ENCODE data around the gene BCKDHA. TPM values are rescaled to one million over a fixed set of nuclear protein-coding genes. Genes with fewer than 3 reads are reported as not detected.

BCKDHA gene
- total and polyA plus RNA-seq, 9 of the 15 experiments (the other 6 are each of a cell fraction or from before 2014, with no cell fraction given), result 4.5 to 52.5 (median 14.1) TPM

GRCh38 chr19:41367848-41368301 lies 29.7 kb upstream of the BCKDHA start (continued):
- TF ChIP-seq E2F8 (IDR thresholded peaks at IDR 0.05; ENCODE audit: low read depth, partially characterized antibody) (peak; percentile 17), ARID4B (CRISPR knock-in tag; IDR thresholded peaks at IDR 0.05) (0 out of 2 replicates have a peak, but pooled peaks have one; percentile 19), KDM5B (IDR thresholded peaks at IDR 0.05; ENCODE audit: insufficient replicate concordance, low read depth, low read length) (peak; percentile 26), DPF2 (IDR thresholded peaks at IDR 0.05) (peak; percentile 94), CTBP1 (IDR thresholded peaks at IDR 0.05; ENCODE audit: borderline replicate concordance) (peak; percentile 57; the same call in 1 of the 2 replicates), TCF3 (CRISPR knock-in tag; IDR thresholded peaks at IDR 0.05) (peak; percentile 22; the same call in 1 of the 2 replicates), DDX20 (tag; IDR thresholded peaks at IDR 0.05; ENCODE audit: low read depth) (no peak), SETDB1 (IDR thresholded peaks at IDR 0.05; ENCODE audit: low read length) (no peak), ZFP91 (CRISPR knock-in tag; IDR thresholded peaks at IDR 0.05) (0 out of 2 replicates have a peak, but pooled peaks have one; percentile 56), MEIS2 (IDR thresholded peaks at IDR 0.05; ENCODE audit: partially characterized antibody) (peak; percentile 59), SMAD1 (IDR thresholded peaks at IDR 0.05; ENCODE audit: low read depth, low read length, partially characterized antibody) (no peak), SOX6 (IDR thresholded peaks at IDR 0.05) (peak; percentile 66; the same call in 1 of the 2 replicates), MTF1 (CRISPR knock-in tag; IDR thresholded peaks at IDR 0.05; ENCODE audit: borderline replicate concordance) (no peak), ZNF766 (CRISPR knock-in tag; conservative IDR thresholded peaks at IDR 0.05) (peak; percentile 71), RAD51 (IDR thresholded peaks at IDR 0.05; ENCODE audit: borderline replicate concordance, low read depth) (no peak), HLTF (IDR thresholded peaks at IDR 0.05) (no peak), NFE2 (IDR thresholded peaks at IDR 0.05; ENCODE audit: low read depth) (peak; percentile 89), L3MBTL2 (IDR thresholded peaks at IDR 0.05) (peak; percentile 86), MAFK (IDR thresholded peaks at IDR 0.05; ENCODE audit: low read length) (peak; percentile 55), MEF2D (tag; conservative IDR thresholded peaks at IDR 0.05; ENCODE audit: low read depth) (0 out of 2 replicates have a peak, but pooled peaks have one; percentile 18)

Data from K562 (cell line).